ENCODE results near the gene RBM17.

RBM17 gene

GRCh38 chr10:6054884-6055283, 34.0 kb upstream of the RBM17 start:
- Histone ChIP-seq H3K4me3 (replicated peaks; ENCODE audit: insufficient read depth, low read length) (no peak overlapping the region), H3K27me3 (ENCODE audit: insufficient read depth, poor library complexity, severe bottlenecking) (no peaks in the 10 kb centered on the region)

GRCh38 chr10:6055929-6056328, 32.9 kb upstream of the RBM17 start:
- Histone ChIP-seq H3K4me3 (replicated peaks; ENCODE audit: insufficient read depth, low read length) (no peak overlapping the region), H3K27me3 (ENCODE audit: insufficient read depth, poor library complexity, severe bottlenecking) (no peaks in the 10 kb centered on the region), H3K27ac (replicated peaks) (no peak overlapping the region)
- TF ChIP-seq SPI1 (IDR thresholded peaks at IDR 0.05; ENCODE audit: borderline replicate concordance, low read depth): no peak
- no peak for TF ChIP-seq GABPA (IDR thresholded peaks at IDR 0.05; ENCODE audit: low read depth)
- no peak for TF ChIP-seq REST (IDR thresholded peaks at IDR 0.05; ENCODE audit: insufficient replicate concordance, low read depth)
- TF ChIP-seq POLR2AphosphoS5 (IDR thresholded peaks at IDR 0.05; ENCODE audit: low read depth): no peak
- DNase-seq (ENCODE audit: low read depth in 1 of 2, low spot score in 1 of 2): no peak

More at GRCh38 chr10:6054884-6055283, 34.0 kb upstream of the RBM17 start:
- H3K27ac ChIP-seq (replicated peaks): no peak overlapping the region
- no peak for TF ChIP-seq POLR2AphosphoS5 (IDR thresholded peaks at IDR 0.05; ENCODE audit: low read depth)
- TF ChIP-seq REST (IDR thresholded peaks at IDR 0.05; ENCODE audit: insufficient replicate concordance, low read depth): no peak
- no peak for TF ChIP-seq GABPA (IDR thresholded peaks at IDR 0.05; ENCODE audit: low read depth)
- TF ChIP-seq SPI1 (IDR thresholded peaks at IDR 0.05; ENCODE audit: borderline replicate concordance, low read depth): no peak
- TF ChIP-seq CTCF (IDR thresholded peaks at IDR 0.05; ENCODE audit: insufficient read depth, low read length): no peak
- DNase-seq (ENCODE audit: low read depth in 1 of 2, low spot score in 1 of 2): no peak

- TF ChIP-seq REST (IDR thresholded peaks at IDR 0.05; ENCODE audit: insufficient replicate concordance, low read depth) (no peak), POLR2AphosphoS5 (IDR thresholded peaks at IDR 0.05; ENCODE audit: low read depth) (no peak), SPI1 (IDR thresholded peaks at IDR 0.05; ENCODE audit: borderline replicate concordance, low read depth) (no peak), CTCF (IDR thresholded peaks at IDR 0.05; ENCODE audit: insufficient read depth, low read length) (no peak), GABPA (IDR thresholded peaks at IDR 0.05; ENCODE audit: low read depth) (no peak)
- Histone ChIP-seq H3K4me3 (replicated peaks; ENCODE audit: insufficient read depth, low read length) (no peak overlapping the region), H3K27ac (replicated peaks) (no peak overlapping the region), H3K27me3 (ENCODE audit: insufficient read depth, poor library complexity, severe bottlenecking) (no peaks in the 10 kb centered on the region)
- DNase-seq (ENCODE audit: low read depth in 1 of 2, low spot score in 1 of 2): no peak
These were observed 32.3 kb upstream of the RBM17 start for GRCh38 chr10:6056411-6057135.

Data from HL-60 (cell line).